Progenitor cell of endocrine pancreas (in vitro differentiated cells): ENCODE data around the gene ACSF3. TPM values are rescaled to one million over a fixed set of nuclear protein-coding genes. Genes with fewer than 3 reads are reported as not detected.
"Not testable (repeated sequence)": the region's sequence is repeated elsewhere in the genome, so short reads cannot be mapped to it uniquely, and the experiment has no call there.

Experiments used
- DNase-seq: peaks from one replicate; pipeline ENCODE4 v3.0.0; 2021; ENCODE audit warnings: low spot score; ENCODE audit not compliant: unreplicated experiment
- H3K27ac Mint-ChIP-seq: 2 replicates; pipeline ENCODE4 v1.8.0; 2021; ENCODE audit warnings: mild to moderate bottlenecking, moderate library complexity, mixed read lengths
- H3K27me3 Mint-ChIP-seq: 2 replicates; pipeline ENCODE4 v1.8.0; 2021; ENCODE audit warnings: mixed read lengths
- H3K36me3 Mint-ChIP-seq: 2 replicates; pipeline ENCODE4 v1.8.0; 2022; ENCODE audit warnings: mixed read lengths; ENCODE audit not compliant: insufficient read depth
- H3K4me1 Mint-ChIP-seq: 2 replicates; pipeline ENCODE4 v1.8.0; 2021; ENCODE audit warnings: low read depth, mixed read lengths
- H3K4me3 Mint-ChIP-seq: 2 replicates; pipeline ENCODE4 v1.8.0; 2021; ENCODE audit warnings: low read depth, mild to moderate bottlenecking, moderate library complexity, mixed read lengths
- H3K9me3 Mint-ChIP-seq: 2 replicates; pipeline ENCODE4 v1.8.0; 2021; ENCODE audit warnings: low read depth, mixed read lengths
- CTCF ChIP-seq: fragments of 200-600 bp; sonication (generic); IDR thresholded peaks from one replicate; pipeline ENCODE4 v1.5.0; 2021; ENCODE audit warnings: antibody characterized with exemption, mild to moderate bottlenecking; ENCODE audit not compliant: unreplicated experiment
- total RNA-seq: library from RNA; stranded (reverse); gene quantifications from 2 replicates; pipeline ENCODE4 v1.2.1, GENCODE V29; 2021

The ACSF3 gene
- total RNA-seq, 1 donor from 2014 or later, result 31.3 TPM

DNA sequence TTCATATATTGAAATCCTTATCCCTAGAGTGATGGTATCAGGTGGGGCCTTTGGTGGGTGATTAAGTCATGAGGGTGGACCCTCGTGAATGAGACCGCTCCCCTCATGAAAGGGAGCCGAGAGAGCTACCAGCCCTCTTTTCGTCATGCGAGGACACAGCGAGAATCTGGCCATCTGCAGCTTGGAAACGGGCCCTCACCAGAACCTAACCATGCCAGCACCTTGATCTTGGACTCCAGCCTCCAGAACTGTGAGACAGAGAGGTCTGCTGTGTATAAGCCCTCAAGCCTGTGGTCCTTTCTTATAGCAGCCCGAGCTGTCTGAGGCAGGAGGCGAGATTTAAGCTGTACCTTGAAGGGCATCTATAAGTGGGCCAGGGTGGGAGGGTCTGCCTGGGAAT is 23.7 kb upstream of the ACSF3 start:
- TF ChIP-seq CTCF, result no peak
- DNase-seq, result no peak
- Mint-ChIP-seq H3K9me3 (no peaks in the 10 kb centered on the region), H3K36me3 (no peaks in the 10 kb centered on the region), H3K4me1 (no peaks in the 10 kb centered on the region), H3K4me3 (no peak overlapping the region), H3K27ac (no peak overlapping the region), H3K27me3 (peaks cover 6% of the 10 kb centered on the region)

DNA sequence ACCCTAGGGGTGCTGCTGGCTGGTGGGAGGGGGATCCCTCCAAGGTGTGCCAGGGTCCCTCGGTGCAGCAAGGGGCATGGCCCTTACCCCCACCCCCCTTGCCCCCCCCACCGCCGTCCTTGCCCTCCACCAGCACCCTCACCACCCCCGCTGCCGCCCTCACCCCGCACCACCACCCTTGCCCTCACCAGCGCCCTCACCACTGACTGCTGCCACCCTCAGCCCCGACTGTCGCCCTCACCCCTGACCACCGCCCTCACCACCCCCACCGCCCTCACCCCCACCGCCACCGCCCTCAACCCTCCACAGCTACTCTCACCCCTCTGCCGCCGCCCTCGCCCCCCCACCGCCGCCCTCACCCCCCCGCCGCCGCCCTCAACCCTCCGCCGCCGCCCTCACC is 23.1 kb upstream of the ACSF3 start:
- H3K36me3 Mint-ChIP-seq, result no peaks in the 10 kb centered on the region
- H3K27me3 Mint-ChIP-seq, result peaks cover 6% of the 10 kb centered on the region
- no peak for TF ChIP-seq CTCF
- no peak overlapping the region for H3K27ac Mint-ChIP-seq
- H3K9me3 Mint-ChIP-seq, result peaks cover under 1% of the 10 kb centered on the region
- no peak for DNase-seq
- H3K4me1 Mint-ChIP-seq, result no peaks in the 10 kb centered on the region
- H3K4me3 Mint-ChIP-seq, result no peak overlapping the region

GRCh38 chr16:89071686-89072547 is 21.7 kb upstream of the ACSF3 start:
- H3K4me1 Mint-ChIP-seq, result no peaks in the 10 kb centered on the region
- no peak overlapping the region for H3K4me3 Mint-ChIP-seq
- no peak for TF ChIP-seq CTCF
- no peak for DNase-seq
- H3K36me3 Mint-ChIP-seq, result no peaks in the 10 kb centered on the region
- peaks cover 3% of the 10 kb centered on the region for H3K27me3 Mint-ChIP-seq
- H3K9me3 Mint-ChIP-seq, result peaks cover 4% of the 10 kb centered on the region
- H3K27ac Mint-ChIP-seq, result peak overlapping the region; percentile 83

GRCh38 chr16:89072548-89073130 is 21.0 kb upstream of the ACSF3 start:
- Mint-ChIP-seq H3K36me3 (no peaks in the 10 kb centered on the region), H3K4me3 (no peak overlapping the region), H3K27ac (no peak overlapping the region), H3K9me3 (peaks cover 4% of the 10 kb centered on the region), H3K27me3 (peaks cover 3% of the 10 kb centered on the region), H3K4me1 (no peaks in the 10 kb centered on the region)
- TF ChIP-seq CTCF, result no peak
- DNase-seq, result no peak

DNA sequence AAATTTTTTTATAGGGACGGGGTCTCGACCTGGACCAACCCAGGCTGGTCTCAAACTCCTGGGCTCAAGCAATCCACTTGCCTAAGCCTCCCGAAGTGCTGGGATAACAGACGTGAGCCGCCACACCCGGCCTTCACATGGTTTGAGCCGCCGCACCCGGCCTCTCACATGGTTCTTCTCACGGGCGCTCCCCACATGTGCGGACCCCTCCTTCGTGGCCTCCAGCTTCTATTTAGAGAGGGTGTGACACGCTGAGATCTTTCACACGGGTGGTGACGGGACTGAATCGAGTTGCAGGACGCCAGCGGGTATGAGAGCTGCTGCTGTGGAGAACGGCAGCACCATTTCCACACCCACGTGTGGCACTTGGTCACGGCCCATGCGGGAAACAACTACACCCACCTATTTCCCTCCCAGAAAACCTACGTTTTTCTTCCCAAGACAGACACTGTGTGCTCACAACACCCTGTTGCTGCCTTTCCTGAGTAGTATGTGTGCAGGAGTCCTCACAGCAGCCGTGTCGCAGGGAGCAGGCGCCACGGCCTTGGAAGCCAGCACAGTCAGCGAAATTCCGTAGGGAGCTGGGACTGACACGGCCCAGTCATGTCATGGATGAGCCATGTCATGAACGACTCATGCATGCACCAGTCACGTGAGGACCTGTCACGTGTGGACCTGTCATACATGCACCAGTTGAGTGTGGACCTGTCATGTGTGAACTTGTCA is 20.1 kb upstream of the ACSF3 start:
- H3K27ac Mint-ChIP-seq, result no peak overlapping the region
- no peak for DNase-seq
- H3K4me3 Mint-ChIP-seq, result no peak overlapping the region
- H3K36me3 Mint-ChIP-seq, result no peaks in the 10 kb centered on the region
- H3K4me1 Mint-ChIP-seq, result no peaks in the 10 kb centered on the region
- no peak for TF ChIP-seq CTCF
- H3K27me3 Mint-ChIP-seq, result peaks cover 3% of the 10 kb centered on the region
- peaks cover 4% of the 10 kb centered on the region for H3K9me3 Mint-ChIP-seq

DNA sequence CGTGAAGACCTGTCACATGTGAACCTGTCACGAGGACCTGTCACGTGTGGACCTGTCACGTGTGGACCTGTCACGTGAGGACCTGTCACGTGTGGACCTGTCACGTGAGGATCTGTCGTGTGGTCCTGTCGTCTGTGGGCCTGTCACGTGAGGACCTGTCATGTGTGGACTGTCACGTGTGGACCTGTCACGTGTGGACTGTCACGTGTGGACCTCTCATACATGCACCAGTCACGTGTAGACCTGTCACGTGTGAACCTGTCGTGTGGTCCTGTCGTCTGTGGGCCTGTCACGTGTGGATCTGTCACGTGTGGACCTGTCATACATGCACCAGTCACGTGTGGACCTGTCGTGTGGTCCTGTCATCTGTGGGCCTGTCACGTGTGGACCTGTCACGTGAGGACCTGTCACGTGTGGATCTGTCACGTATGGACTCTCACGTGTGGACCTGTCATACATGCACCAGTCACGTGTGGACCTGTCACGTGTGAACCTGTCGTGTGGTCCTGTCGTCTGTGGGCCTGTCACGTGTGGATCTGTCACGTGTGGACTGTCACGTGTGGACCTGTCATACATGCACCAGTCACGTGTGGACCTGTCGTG is 19.5 kb upstream of the ACSF3 start:
- H3K9me3 Mint-ChIP-seq, H3K27ac Mint-ChIP-seq, H3K27me3 Mint-ChIP-seq, DNase-seq, H3K4me3 Mint-ChIP-seq, H3K4me1 Mint-ChIP-seq, H3K36me3 Mint-ChIP-seq: not testable (repeated sequence)
